Panc1 (cell line): Measurements from ENCODE around the gene PRDM12.

Source experiments
- POLR2AphosphoS5 ChIP-seq: IDR thresholded peaks from 2 replicates; pipeline ENCODE4 v1.6.1; 2012; ENCODE audit warnings: mild to moderate bottlenecking, low read depth, low read length, moderate library complexity
- SIN3A ChIP-seq: IDR thresholded peaks from 2 replicates; pipeline ENCODE4 v1.6.1; 2012; ENCODE audit warnings: low read depth, mild to moderate bottlenecking, low read length, moderate library complexity, borderline replicate concordance; ENCODE audit not compliant: insufficient read depth
- TCF7L2 ChIP-seq: IDR thresholded peaks from 2 replicates; pipeline ENCODE4 v1.6.1; 2011; ENCODE audit warnings: mild to moderate bottlenecking, low read depth, low read length, inconsistent platforms
- TF ChIP-seq, protein P1 (sequence below): fragments of 450-650 bp; IDR thresholded peaks from 2 replicates; pipeline ENCODE4 v1.5.1; 2017; ENCODE audit warnings: mild to moderate bottlenecking
- TF ChIP-seq, protein P2 (sequence below), 2 experiments: IDR thresholded peaks; 2 replicates each; pipeline ENCODE4 v1.6.1; 2011 to 2012; ENCODE audit warnings: low read depth in 2 of 2, control low read depth in 1 of 2, low read length in 1 of 2, mild to moderate bottlenecking in 1 of 2, moderate library complexity in 1 of 2; ENCODE audit not compliant: insufficient read depth in 1 of 2

DNA sequence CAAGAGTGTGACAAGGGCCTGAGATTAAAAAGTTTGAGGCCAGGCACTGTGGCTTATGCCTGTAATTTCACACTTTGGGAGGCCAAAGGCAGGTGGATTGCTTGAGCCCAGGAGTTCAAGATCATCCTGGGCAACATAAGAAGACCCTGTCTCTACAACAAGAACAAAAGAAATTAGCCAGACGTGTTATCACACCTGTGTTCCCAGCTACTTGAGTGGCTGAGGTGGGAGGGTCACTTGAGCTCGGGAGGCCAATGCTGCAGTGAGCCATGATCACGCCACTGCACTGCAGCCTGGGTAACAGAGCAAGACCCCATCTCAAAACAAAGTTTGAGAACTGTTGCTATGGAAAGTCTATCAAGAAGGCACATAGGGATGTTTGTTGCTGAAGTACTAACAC is 54.2 kb downstream of the PRDM12 start:
- TF ChIP-seq, protein P1, sequence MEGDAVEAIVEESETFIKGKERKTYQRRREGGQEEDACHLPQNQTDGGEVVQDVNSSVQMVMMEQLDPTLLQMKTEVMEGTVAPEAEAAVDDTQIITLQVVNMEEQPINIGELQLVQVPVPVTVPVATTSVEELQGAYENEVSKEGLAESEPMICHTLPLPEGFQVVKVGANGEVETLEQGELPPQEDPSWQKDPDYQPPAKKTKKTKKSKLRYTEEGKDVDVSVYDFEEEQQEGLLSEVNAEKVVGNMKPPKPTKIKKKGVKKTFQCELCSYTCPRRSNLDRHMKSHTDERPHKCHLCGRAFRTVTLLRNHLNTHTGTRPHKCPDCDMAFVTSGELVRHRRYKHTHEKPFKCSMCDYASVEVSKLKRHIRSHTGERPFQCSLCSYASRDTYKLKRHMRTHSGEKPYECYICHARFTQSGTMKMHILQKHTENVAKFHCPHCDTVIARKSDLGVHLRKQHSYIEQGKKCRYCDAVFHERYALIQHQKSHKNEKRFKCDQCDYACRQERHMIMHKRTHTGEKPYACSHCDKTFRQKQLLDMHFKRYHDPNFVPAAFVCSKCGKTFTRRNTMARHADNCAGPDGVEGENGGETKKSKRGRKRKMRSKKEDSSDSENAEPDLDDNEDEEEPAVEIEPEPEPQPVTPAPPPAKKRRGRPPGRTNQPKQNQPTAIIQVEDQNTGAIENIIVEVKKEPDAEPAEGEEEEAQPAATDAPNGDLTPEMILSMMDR = no peak
- TF ChIP-seq POLR2AphosphoS5 (no peak), TCF7L2 (no peak), SIN3A (no peak)
- TF ChIP-seq, protein P2, sequence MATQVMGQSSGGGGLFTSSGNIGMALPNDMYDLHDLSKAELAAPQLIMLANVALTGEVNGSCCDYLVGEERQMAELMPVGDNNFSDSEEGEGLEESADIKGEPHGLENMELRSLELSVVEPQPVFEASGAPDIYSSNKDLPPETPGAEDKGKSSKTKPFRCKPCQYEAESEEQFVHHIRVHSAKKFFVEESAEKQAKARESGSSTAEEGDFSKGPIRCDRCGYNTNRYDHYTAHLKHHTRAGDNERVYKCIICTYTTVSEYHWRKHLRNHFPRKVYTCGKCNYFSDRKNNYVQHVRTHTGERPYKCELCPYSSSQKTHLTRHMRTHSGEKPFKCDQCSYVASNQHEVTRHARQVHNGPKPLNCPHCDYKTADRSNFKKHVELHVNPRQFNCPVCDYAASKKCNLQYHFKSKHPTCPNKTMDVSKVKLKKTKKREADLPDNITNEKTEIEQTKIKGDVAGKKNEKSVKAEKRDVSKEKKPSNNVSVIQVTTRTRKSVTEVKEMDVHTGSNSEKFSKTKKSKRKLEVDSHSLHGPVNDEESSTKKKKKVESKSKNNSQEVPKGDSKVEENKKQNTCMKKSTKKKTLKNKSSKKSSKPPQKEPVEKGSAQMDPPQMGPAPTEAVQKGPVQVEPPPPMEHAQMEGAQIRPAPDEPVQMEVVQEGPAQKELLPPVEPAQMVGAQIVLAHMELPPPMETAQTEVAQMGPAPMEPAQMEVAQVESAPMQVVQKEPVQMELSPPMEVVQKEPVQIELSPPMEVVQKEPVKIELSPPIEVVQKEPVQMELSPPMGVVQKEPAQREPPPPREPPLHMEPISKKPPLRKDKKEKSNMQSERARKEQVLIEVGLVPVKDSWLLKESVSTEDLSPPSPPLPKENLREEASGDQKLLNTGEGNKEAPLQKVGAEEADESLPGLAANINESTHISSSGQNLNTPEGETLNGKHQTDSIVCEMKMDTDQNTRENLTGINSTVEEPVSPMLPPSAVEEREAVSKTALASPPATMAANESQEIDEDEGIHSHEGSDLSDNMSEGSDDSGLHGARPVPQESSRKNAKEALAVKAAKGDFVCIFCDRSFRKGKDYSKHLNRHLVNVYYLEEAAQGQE (IDR thresholded peaks at IDR 0.05; ENCODE audit: insufficient read depth in 1 of 2, low read depth in 2 of 2, low read length in 1 of 2) = no peak
